Prostate gland (tissue), 2 donors: ENCODE data around the gene BCHE. TPM values are rescaled to one million over a fixed set of nuclear protein-coding genes. Genes with fewer than 3 reads are reported as not detected.

Experiments
- DNase-seq: peaks from one replicate; pipeline ENCODE4 v3.0.0-alpha.2; 2019; ENCODE audit warnings: low spot score
- H3K27ac ChIP-seq, 2 donors: fragments of 200-600 bp; sonication (generic); 2 replicates each; pipeline ENCODE4 v1.5.1; 2017 to 2019
- H3K27me3 ChIP-seq: fragments of 200-600 bp; sonication (generic); replicated peaks from 2 replicates; pipeline ENCODE4 v1.5.1; 2019; ENCODE audit not compliant: insufficient read depth
- H3K36me3 ChIP-seq, 2 donors: fragments of 200-600 bp; sonication (generic); 1 replicate in 1 of 2; 2 replicates in 1 of 2; pipeline versions ENCODE4 v1.5.1 to v1.8.1; 2017 to 2019
- H3K4me1 ChIP-seq: fragments of 200-600 bp; sonication (generic); replicated peaks from 2 replicates; pipeline ENCODE4 v1.5.1; 2019
- H3K4me3 ChIP-seq, 2 donors: fragments of 200-600 bp; sonication (generic); 2 replicates each; pipeline ENCODE4 v1.5.1; 2017 to 2019
- H3K9me3 ChIP-seq: fragments of 200-600 bp; sonication (generic); 2 replicates; pipeline ENCODE4 v1.5.1; 2017
- CTCF ChIP-seq, 4 experiments: fragments of 200-600 bp in 2 of 4; fragments of 450-650 bp in 2 of 4; sonication (generic) in 2 of 4; IDR thresholded peaks; 1 replicate in 3 of 4; 2 replicates in 1 of 4; pipeline ENCODE4 v1.5.1; 2016 to 2019; ENCODE audit warnings: antibody characterized with exemption in 4 of 4, mild to moderate bottlenecking in 2 of 4, moderate library complexity in 2 of 4
- POLR2A ChIP-seq: fragments of 450-650 bp; IDR thresholded peaks from one replicate; pipeline ENCODE4 v1.6.1; 2016; ENCODE audit warnings: antibody characterized with exemption, mild to moderate bottlenecking
- POLR2AphosphoS5 ChIP-seq: sonication (generic); formaldehyde crosslinking; IDR thresholded peaks from one replicate; pipeline ENCODE4 v1.6.1; 2017; ENCODE audit warnings: antibody characterized with exemption
- WGBS: methylation state at CpG from one replicate; pipeline ENCODE4 v1.1.5; 2018; 5-methylcytosine and 5-hydroxymethylcytosine counted together
- intact Hi-C: fragments of 100-400 bp; cut with DNase I; formaldehyde crosslinking; loops from one replicate; pipeline ENCODE4 v1.14.2; 2022
- total RNA-seq, 2 donors: library from RNA; depleted of rRNA; stranded (reverse); fragments of >200 nt; gene quantifications; one replicate each; pipeline ENCODE4 v1.1.0, GENCODE V29; 2016

The BCHE gene
- total RNA-seq = 1 to 10 TPM; 1.8 to 2.2 TPM

GRCh38 chr3:165837058-165837525 is at the start of gene BCHE:
BCHE (minus strand) TSS chr3:165837423; CDS start chr3:165831033, 6,390 bp downstream.
- Histone ChIP-seq H3K27me3 (no peaks in the 10 kb centered on the region), H3K9me3 (no peaks in the 10 kb centered on the region), H3K36me3 (no peaks in the 10 kb centered on the region), H3K4me1 (no peaks in the 10 kb centered on the region), H3K27ac (no peak within 1 kb of the TSS), H3K4me3 (no peak within 1 kb of the TSS)
- WGBS = 5% methylated on average over 6 of the region's 6 CpGs
- no peak for DNase-seq
- intact Hi-C loops = no loop called here
- TF ChIP-seq POLR2A (no peak), POLR2AphosphoS5 (no peak), CTCF (IDR thresholded peaks at IDR 0.05) (no peak)

DNA sequence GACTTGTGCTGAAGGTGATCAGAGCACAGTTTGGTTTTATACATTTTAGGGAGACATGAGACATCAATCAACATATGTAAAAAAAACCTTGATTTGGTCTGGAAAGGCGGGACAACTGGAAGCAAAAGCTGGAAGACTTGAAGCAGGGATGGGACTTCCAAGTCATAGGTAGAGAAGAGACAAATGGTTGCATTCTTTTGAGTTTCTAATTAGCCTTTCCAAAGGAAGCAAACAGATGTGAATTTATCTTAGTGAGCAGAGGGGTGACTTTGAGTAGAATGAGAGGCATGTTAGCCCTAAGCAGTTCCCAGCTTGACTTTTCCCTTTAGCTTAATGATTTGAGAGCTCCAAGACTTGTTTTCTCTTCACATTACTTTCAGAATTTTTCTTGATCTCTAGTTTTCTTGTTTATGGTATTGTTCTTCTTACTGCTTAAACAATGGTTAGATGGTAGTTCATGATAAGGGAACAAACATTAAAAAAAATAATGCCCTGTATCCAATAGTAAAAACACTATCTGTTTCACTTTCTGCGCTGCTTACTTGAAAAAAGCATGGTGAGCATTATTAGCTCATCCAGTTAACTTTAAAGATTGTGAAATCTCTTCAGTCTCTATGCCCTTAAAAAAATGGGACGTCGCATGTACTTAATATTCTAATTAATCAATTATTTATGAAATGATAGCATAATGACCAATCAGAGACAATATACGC is 48.5 kb upstream of the BCHE start:
- Histone ChIP-seq H3K4me1 (no peaks in the 10 kb centered on the region), H3K36me3 (no peaks in the 10 kb centered on the region), H3K4me3 (no peak overlapping the region), H3K27me3 (no peaks in the 10 kb centered on the region), H3K27ac (no peak overlapping the region), H3K9me3 (no peaks in the 10 kb centered on the region)
- WGBS = 93% methylated on average over 5 of the region's 5 CpGs
- intact Hi-C loops = no loop called here
- TF ChIP-seq POLR2A = no peak
- no peak for TF ChIP-seq POLR2AphosphoS5
- no peak for TF ChIP-seq CTCF (IDR thresholded peaks at IDR 0.05)
- DNase-seq = no peak

DNA sequence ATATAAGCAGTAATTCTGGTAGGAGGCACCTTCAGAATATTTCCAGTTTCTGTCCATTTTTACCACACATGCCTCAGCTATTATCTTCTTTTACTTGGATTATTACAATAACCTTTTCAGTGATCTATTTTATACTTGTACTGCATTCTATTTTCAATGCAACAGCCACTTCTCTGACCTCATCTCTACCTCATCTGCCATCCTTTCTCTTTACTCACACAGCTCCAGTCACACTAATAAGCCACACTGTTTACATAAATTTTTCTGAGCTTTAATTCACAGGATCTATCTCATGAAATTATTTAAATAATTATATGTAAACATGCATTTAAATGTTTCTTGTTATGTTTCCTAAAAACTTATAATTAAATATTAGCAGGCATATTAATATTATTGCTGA is 47.3 kb upstream of the BCHE start:
- intact Hi-C loops = no loop called here
- no peak for TF ChIP-seq POLR2AphosphoS5
- TF ChIP-seq CTCF (IDR thresholded peaks at IDR 0.05) = no peak
- no peak for TF ChIP-seq POLR2A
- Histone ChIP-seq H3K27ac (no peak overlapping the region), H3K27me3 (no peaks in the 10 kb centered on the region), H3K36me3 (no peaks in the 10 kb centered on the region), H3K9me3 (no peaks in the 10 kb centered on the region), H3K4me3 (no peak overlapping the region), H3K4me1 (no peaks in the 10 kb centered on the region)
- no peak for DNase-seq

DNA sequence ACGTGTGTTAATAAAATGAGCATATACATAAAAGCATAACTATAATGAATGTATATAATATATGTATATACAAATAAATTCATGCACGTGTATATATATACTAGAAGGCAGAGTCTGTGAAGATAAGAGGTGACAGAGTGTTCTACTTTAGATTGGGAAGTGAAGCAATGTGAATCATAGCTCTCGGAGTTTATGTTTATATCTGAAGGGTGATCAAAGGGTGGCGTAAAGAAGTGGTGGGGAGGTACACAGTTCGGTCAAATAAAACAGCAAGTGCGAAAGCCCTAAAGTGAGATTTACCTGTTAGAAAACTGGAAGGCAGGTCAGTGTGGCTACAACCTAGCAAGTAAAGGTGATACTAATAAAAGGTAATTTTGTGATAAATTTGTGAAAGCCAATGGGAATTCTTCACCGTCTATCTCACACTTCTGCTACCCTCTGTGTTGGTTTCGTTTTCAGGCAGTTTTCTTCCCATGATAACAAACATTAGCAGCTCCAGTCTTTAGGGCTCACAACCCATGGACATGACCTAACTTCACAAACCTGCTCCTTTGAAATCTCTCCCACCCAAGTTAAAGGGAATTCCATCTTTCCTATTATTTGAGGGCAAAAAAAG is 46.7 kb upstream of the BCHE start:
- no peak for DNase-seq
- Histone ChIP-seq H3K4me1 (no peaks in the 10 kb centered on the region), H3K27ac (no peak overlapping the region), H3K4me3 (peak overlapping the region in 1 of 2 donors; percentile 6), H3K9me3 (no peaks in the 10 kb centered on the region), H3K36me3 (no peaks in the 10 kb centered on the region), H3K27me3 (no peaks in the 10 kb centered on the region)
- intact Hi-C loops = no loop called here
- WGBS = 48% methylated on average over 8 of the region's 8 CpGs
- TF ChIP-seq POLR2A (no peak), POLR2AphosphoS5 (no peak), CTCF (IDR thresholded peaks at IDR 0.05) (no peak)

- no peak overlapping the region for H3K27ac ChIP-seq
- DNase-seq = no peak
- H3K36me3 ChIP-seq = no peaks in the 10 kb centered on the region
- WGBS = 97% methylated on average over 2 of the region's 2 CpGs
- H3K4me1 ChIP-seq = no peaks in the 10 kb centered on the region
- intact Hi-C loops = no loop called here
- no peaks in the 10 kb centered on the region for H3K9me3 ChIP-seq
- H3K4me3 ChIP-seq = no peak overlapping the region
- H3K27me3 ChIP-seq = no peaks in the 10 kb centered on the region
- no peak for TF ChIP-seq POLR2AphosphoS5
- TF ChIP-seq POLR2A = no peak
- TF ChIP-seq CTCF (IDR thresholded peaks at IDR 0.05) = no peak
Measured at GRCh38 chr3:165883117-165883516, 45.9 kb upstream of the BCHE start.
